SK-N-MC (cell line): Measurements from ENCODE around the gene QSOX2.

ENCODE experiments used
- EZH2 ChIP-seq: fragments of 200-600 bp; sonication (generic); IDR thresholded peaks from one replicate; pipeline ENCODE4 v1.6.1; 2017; ENCODE audit warnings: antibody characterized with exemption
- POLR2AphosphoS5 ChIP-seq: IDR thresholded peaks from 2 replicates; pipeline ENCODE4 v1.6.1; 2012; ENCODE audit warnings: mild to moderate bottlenecking, low read depth, low read length, borderline replicate concordance

GRCh38 chr9:136209786-136210185 is 35.8 kb downstream of the QSOX2 start:
- TF ChIP-seq EZH2: no peak
- no peak for TF ChIP-seq POLR2AphosphoS5
